ENCODE data around the gene PLAU.

- no peak for TF ChIP-seq POLR2A (IDR thresholded peaks at IDR 0.05)
- TF ChIP-seq CTCF (IDR thresholded peaks at IDR 0.05) = no peak
These were observed 44.3 kb upstream of the PLAU start for GRCh38 chr10:73866621-73867020.

All from upper lobe of left lung (tissue), 4 donors.